H1 (cell line): ENCODE data around the gene RAB30. TPM values are rescaled to one million over a fixed set of nuclear protein-coding genes. Genes with fewer than 3 reads are reported as not detected.

Experiments used
- CTCF ChIA-PET: fragments of 300-600 bp; sonication (Branson Sonifier 250); formaldehyde crosslinking; loops from one replicate; lab custom pipeline; 2021; ENCODE audit not compliant: partially characterized antibody; lab: Charles Lee
- POLR2A ChIA-PET: fragments of 300-600 bp; sonication (Branson Sonifier 250); formaldehyde crosslinking; loops from one replicate; lab custom pipeline; 2021; ENCODE audit warnings: inconsistent platforms; ENCODE audit not compliant: partially characterized antibody; lab: Charles Lee
- DNase-seq, 2 experiments: peaks; one replicate each; pipeline versions ENCODE4 v3.0.0 to v3.0.0-alpha.2; 2010 to 2022; ENCODE audit warnings: low spot score in 2 of 2, low read depth in 1 of 2, mixed read lengths in 1 of 2
- FAIRE-seq: peaks from 2 replicates; lab custom pipeline; 2011; peaks lifted over from hg19 to GRCh38; lab: Jason Lieb, UNC
- H2AFZ ChIP-seq: 2 replicates; pipeline ENCODE4 v1.8.1; 2012; ENCODE audit warnings: low read length, inconsistent platforms
- H2AK5ac ChIP-seq: 2 replicates; pipeline ENCODE4 v1.6.1; 2013; ENCODE audit warnings: low read depth, low read length
- H2BK120ac ChIP-seq: replicated peaks from 2 replicates; pipeline ENCODE3; 2013; ENCODE audit warnings: low read depth, low read length, inconsistent platforms
- H2BK12ac ChIP-seq: 2 replicates; pipeline ENCODE4 v1.6.1; 2013; ENCODE audit warnings: low read depth, low read length
- H2BK15ac ChIP-seq: 2 replicates; pipeline ENCODE4 v1.6.1; 2013; ENCODE audit warnings: low read length
- H2BK20ac ChIP-seq: 2 replicates; pipeline ENCODE4 v1.6.1; 2013; ENCODE audit warnings: low read length
- H2BK5ac ChIP-seq: 2 replicates; pipeline ENCODE4 v1.6.1; 2013; ENCODE audit warnings: low read depth, low read length
- H3K14ac ChIP-seq: 2 replicates; pipeline ENCODE4 v1.6.1; 2013; ENCODE audit warnings: inconsistent platforms; ENCODE audit not compliant: insufficient read length
- H3K18ac ChIP-seq: 2 replicates; pipeline ENCODE4 v1.6.1; 2013; ENCODE audit warnings: low read length; ENCODE audit errors: extremely low read depth
- H3K23ac ChIP-seq: 2 replicates; pipeline ENCODE4 v1.6.1; 2013; ENCODE audit warnings: inconsistent platforms; ENCODE audit not compliant: insufficient read length
- H3K23me2 ChIP-seq: 2 replicates; pipeline ENCODE4 v1.6.1; 2013; ENCODE audit warnings: low read depth, low read length
- H3K27ac ChIP-seq: 2 replicates; pipeline ENCODE4 v1.6.1; 2011; ENCODE audit warnings: low read depth, low read length, inconsistent platforms
- H3K27me3 ChIP-seq, 4 experiments: replicated peaks in 1 of 4; 1 replicate in 1 of 4; 2 replicates in 3 of 4; pipeline versions ENCODE4 v1.6.1 to v1.8.1; 2011 to 2013; ENCODE audit warnings: low read length in 3 of 4, mild to moderate bottlenecking in 3 of 4, inconsistent platforms in 2 of 4, mixed read lengths in 2 of 4, moderate library complexity in 1 of 4; ENCODE audit not compliant: control insufficient read depth in 3 of 4, insufficient read depth in 3 of 4; ENCODE audit errors: extremely low read depth in 1 of 4
- H3K36me3 ChIP-seq, 4 experiments: 2 replicates each; pipeline versions ENCODE4 v1.6.1 to v1.8.1; 2011 to 2013; ENCODE audit warnings: mild to moderate bottlenecking in 4 of 4, low read length in 3 of 4, moderate library complexity in 2 of 4, control low read depth in 1 of 4, inconsistent platforms in 1 of 4; ENCODE audit not compliant: insufficient read depth in 4 of 4, control insufficient read depth in 2 of 4
- H3K4ac ChIP-seq: replicated peaks from 2 replicates; pipeline ENCODE3; 2013; ENCODE audit warnings: low read length, low read depth, mixed read lengths, inconsistent platforms; ENCODE audit not compliant: insufficient read length
- H3K4me1 ChIP-seq, 4 experiments: replicated peaks in 1 of 4; 1 replicate in 1 of 4; 2 replicates in 3 of 4; pipeline versions ENCODE4 v1.6.1 to v1.8.1; 2011 to 2013; ENCODE audit warnings: low read length in 3 of 4, inconsistent platforms in 2 of 4, mixed read lengths in 1 of 4; ENCODE audit not compliant: insufficient read depth in 4 of 4, control insufficient read depth in 3 of 4
- H3K4me2 ChIP-seq, 2 experiments: 2 replicates each; pipeline versions ENCODE4 v1.6.1 to v1.8.1; 2011 to 2013; ENCODE audit warnings: low read depth in 2 of 2, low read length in 2 of 2, control low read depth in 1 of 2, inconsistent platforms in 1 of 2, mild to moderate bottlenecking in 1 of 2; ENCODE audit not compliant: insufficient read depth in 1 of 2
- H3K4me3 ChIP-seq, 4 experiments: fragments of 200-600, 300-600 bp in 1 of 4; sonication (generic), shearing (Covaris generic), sonication (Bioruptor Twin) in 1 of 4; 2 replicates each; pipeline versions ENCODE4 v1.5.1 to v1.8.1; 2011 to 2016; ENCODE audit warnings: low read length in 4 of 4, low read depth in 3 of 4, control low read depth in 2 of 4, inconsistent platforms in 2 of 4, mild to moderate bottlenecking in 2 of 4, mixed read lengths in 1 of 4, moderate library complexity in 1 of 4; ENCODE audit not compliant: insufficient read depth in 2 of 4; ENCODE audit errors: extremely low read depth in 1 of 4
- H3K56ac ChIP-seq: replicated peaks from 2 replicates; pipeline ENCODE3; 2013; ENCODE audit warnings: low read depth, mild to moderate bottlenecking, mixed read lengths, low read length, inconsistent platforms; ENCODE audit not compliant: insufficient read length
- H3K79me1 ChIP-seq: 2 replicates; pipeline ENCODE4 v1.6.1; 2013; ENCODE audit warnings: low read depth, low read length, control low read depth
- H3K79me2 ChIP-seq, 2 experiments: 2 replicates each; pipeline versions ENCODE4 v1.6.1 to v1.8.1; 2012 to 2013; ENCODE audit warnings: low read length in 2 of 2, mild to moderate bottlenecking in 2 of 2, inconsistent platforms in 1 of 2; ENCODE audit not compliant: insufficient read depth in 2 of 2, control insufficient read depth in 1 of 2
- H3K9ac ChIP-seq, 4 experiments: replicated peaks in 1 of 4; 1 replicate in 1 of 4; 2 replicates in 3 of 4; pipeline versions ENCODE4 v1.6.1 to v1.8.1; 2011 to 2013; ENCODE audit warnings: low read depth in 3 of 4, low read length in 3 of 4, control low read depth in 2 of 4, mild to moderate bottlenecking in 2 of 4, moderate library complexity in 2 of 4, inconsistent platforms in 1 of 4; ENCODE audit errors: extremely low read depth in 1 of 4
- H3K9me3 ChIP-seq, 2 experiments: 2 replicates each; pipeline versions ENCODE4 v1.6.1 to v1.8.1; 2012 to 2013; ENCODE audit warnings: mild to moderate bottlenecking in 2 of 2, moderate library complexity in 2 of 2, control low read depth in 1 of 2, inconsistent platforms in 1 of 2, low read depth in 1 of 2, low read length in 1 of 2, mixed read lengths in 1 of 2; ENCODE audit not compliant: insufficient read depth in 2 of 2
- H4K20me1 ChIP-seq, 2 experiments: replicated peaks in 1 of 2; 2 replicates each; pipeline versions ENCODE3 to v1.8.1; 2011 to 2013; ENCODE audit warnings: inconsistent platforms in 2 of 2, low read length in 2 of 2, mild to moderate bottlenecking in 1 of 2; ENCODE audit not compliant: insufficient read depth in 2 of 2, control insufficient read depth in 1 of 2
- H4K5ac ChIP-seq: 2 replicates; pipeline ENCODE4 v1.6.1; 2013; ENCODE audit warnings: low read length, low read depth, mixed read lengths, inconsistent platforms; ENCODE audit not compliant: insufficient read length
- H4K8ac ChIP-seq: 2 replicates; pipeline ENCODE4 v1.8.0; 2013; ENCODE audit warnings: mild to moderate bottlenecking, moderate library complexity, low read length, inconsistent platforms; ENCODE audit not compliant: insufficient read depth; ENCODE audit errors: extremely low read depth
- H4K91ac ChIP-seq: replicated peaks from 2 replicates; pipeline ENCODE3; 2013; ENCODE audit warnings: low read length, mixed read lengths, inconsistent platforms; ENCODE audit not compliant: insufficient read length
- CBX5 ChIP-seq: fragments of 300-800, 300-1000 bp; sonication (generic); IDR thresholded peaks from 2 replicates; pipeline ENCODE4 v1.7.1; 2016; ENCODE audit warnings: antibody characterized with exemption, low read length, low read depth
- RAD21 ChIP-seq, 2 experiments: IDR thresholded peaks in 1 of 2; conservative IDR thresholded peaks in 1 of 2; 2 replicates each; pipeline ENCODE4 v1.6.1; 2011; ENCODE audit warnings: low read depth in 2 of 2, low read length in 2 of 2, improper control_type of control experiment in 1 of 2, inconsistent platforms in 1 of 2, mild to moderate bottlenecking in 1 of 2, moderate library complexity in 1 of 2
- TCF12 ChIP-seq: IDR thresholded peaks from 2 replicates; pipeline ENCODE4 v1.6.1; 2011; ENCODE audit warnings: low read depth, mild to moderate bottlenecking, low read length
- WGBS, 2 experiments: shearing (Covaris generic) in 1 of 2; methylation state at CpG; one replicate each; pipeline versions ENCODE4 v1.1.6 to v1.1.7; 2013 to 2015; ENCODE audit warnings: low lambda C conversion rate in 2 of 2, mixed read lengths in 2 of 2, inconsistent platforms in 1 of 2, low coverage in 1 of 2, missing lambda C conversion rate in 1 of 2; ENCODE audit not compliant: insufficient replicate concordance in 2 of 2, insufficient coverage in 1 of 2, insufficient read length in 1 of 2; ENCODE audit errors: extremely low coverage in 1 of 2, missing lambda C conversion rate in 1 of 2; 5-methylcytosine and 5-hydroxymethylcytosine counted together
- polyA plus RNA-seq, 7 experiments: library from polyadenylated mRNA; depleted of rRNA in 3 of 7; stranded (reverse) in 5 of 7; unstranded in 2 of 7; fragments of >200 nt in 5 of 7; fragments of 200-250 nt in 2 of 7; gene quantifications; 1 replicate in 5 of 7; 2 replicates in 1 of 7; 4 replicates in 1 of 7; pipeline versions ENCODE4 v1.2.1 to v1.2.3, GENCODE V29; 2011 to 2013; ENCODE audit warnings: missing spikeins in 2 of 7, mixed read lengths in 2 of 7
- total RNA-seq: library from RNA; stranded (reverse); fragmentation: NEBNext Ultra II Directional; extraction: Animal tissue kit (Norgen Biotek cat#: 25700); gene quantifications from 2 replicates; pipeline ENCODE4 v1.2.1, GENCODE V29; 2021

The RAB30 gene
- total and polyA plus RNA-seq, 2 of the 8 experiments (the other 6 are each of a cell fraction or from before 2014, with no cell fraction given): 1.6 to 11.7 TPM

GRCh38 chr11:82989628-82990404 lies 81.9 kb downstream of the RAB30 start:
- Histone ChIP-seq H2AK5ac (no peak overlapping the region), H3K27me3 (no peaks in the 10 kb centered on the region), H3K9me3 (no peaks in the 10 kb centered on the region), H3K23ac (no peak overlapping the region), H3K4me1 (no peaks in the 10 kb centered on the region), H4K20me1 (no peaks in the 10 kb centered on the region)
- FAIRE-seq: no peak
- TF ChIP-seq TCF12 (no peak), CBX5 (no peak), RAD21 (IDR thresholded peaks at IDR 0.05 in 1 of 2, conservative IDR thresholded peaks at IDR 0.05 in 1 of 2; ENCODE audit: low read depth in 2 of 2, low read length in 2 of 2) (peak; percentile 11 to 12; a peak in 3 of 4 replicates)
- TF ChIP-seq, all 59 proteins: peak for 1
- no peak overlapping the region for H2BK20ac ChIP-seq
- no peak overlapping the region for H2BK5ac ChIP-seq
- H3K79me1 ChIP-seq: no peaks in the 10 kb centered on the region
- H3K18ac ChIP-seq: no peak overlapping the region
- H2BK12ac ChIP-seq: no peak overlapping the region
- no peak overlapping the region for H3K4me3 ChIP-seq
- DNase-seq: no peak
- no peak overlapping the region for H4K5ac ChIP-seq
- no peak overlapping the region for H3K56ac ChIP-seq
- peaks cover 2% of the 10 kb centered on the region; the same call in 1 of the 2 replicates for H3K23me2 ChIP-seq
- POLR2A ChIA-PET: no interaction called here
- H3K14ac ChIP-seq: no peak overlapping the region
- no peak overlapping the region for H2BK120ac ChIP-seq
- no peak overlapping the region for H4K91ac ChIP-seq
- no peak overlapping the region for H3K27ac ChIP-seq
- WGBS, 2 experiments: 83% methylated on average over 9 of the region's 9 CpGs; no CpG with 5 or more reads in 1 of the 2 experiments
- no peaks in the 10 kb centered on the region for H3K79me2 ChIP-seq
- no peak overlapping the region for H3K9ac ChIP-seq
- H4K8ac ChIP-seq: no peak overlapping the region
- H3K36me3 ChIP-seq: no peaks in the 10 kb centered on the region
- CTCF ChIA-PET: interaction anchor here (0.6 to 0.9 kb wide), 4 partner anchors 12 to 65 kb away, joined by 3 to 5 read pairs (median 4); no protein-coding TSS in a partner anchor
- H2AFZ ChIP-seq: no peak overlapping the region
- no peak overlapping the region for H3K4me2 ChIP-seq
- no peak overlapping the region for H3K4ac ChIP-seq
- H2BK15ac ChIP-seq: no peak overlapping the region
